ENCODE data around the gene FBXW9.

GRCh38 chr19:12652219-12652618 lies 44.2 kb downstream of the FBXW9 start:
- TF ChIP-seq CTCF (IDR thresholded peaks at IDR 0.05) (no peak), POLR2A (IDR thresholded peaks at IDR 0.05) (no peak)

All from thyroid gland (tissue), 4 donors.